Posterior cingulate gyrus (tissue), 11 donors: ENCODE measurements around the gene ADAM8.

ENCODE experiments used
- DNase-seq, 10 donors: peaks; one replicate each; pipeline versions ENCODE4 v3.0.0 to v3.0.0-alpha.2; 2020 to 2021; ENCODE audit warnings: mixed read lengths in 3 of 10
- intact Hi-C: fragments of 100-400 bp; cut with DNase I; formaldehyde crosslinking; loops from one replicate; pipeline ENCODE4 v1.15.1; 2023

The ADAM8 gene

GRCh38 chr10:133217800-133218589, 58.7 kb downstream of the ADAM8 start:
- intact Hi-C loops = no loop called here
- peak in 1 of 10 donors; percentile 55 for DNase-seq

GRCh38 chr10:133216776-133217175, 59.9 kb downstream of the ADAM8 start:
- peak in 1 of 10 donors; percentile 62 for DNase-seq
- intact Hi-C loops = no loop called here

DNA sequence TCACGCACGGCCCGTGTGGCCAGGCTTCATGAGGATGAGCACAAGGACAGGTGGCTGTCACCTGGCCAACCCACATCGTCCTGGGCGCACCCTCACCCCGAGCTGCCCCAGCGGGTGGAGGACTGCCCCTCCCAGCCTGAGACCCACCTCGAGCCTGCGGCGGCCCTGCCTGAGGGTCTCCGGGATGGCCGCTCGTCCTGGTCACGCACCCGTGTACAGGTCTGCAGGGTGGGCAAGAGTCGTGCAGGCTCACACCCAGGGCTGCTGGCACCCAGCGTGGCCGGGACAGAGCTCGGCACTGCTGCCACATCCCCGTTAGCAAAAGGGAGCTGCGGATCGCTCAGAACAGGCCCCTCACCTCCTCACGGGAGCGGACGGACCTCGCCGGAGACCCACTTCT, 61.1 kb downstream of the ADAM8 start:
- intact Hi-C loops = no loop called here
- peak in 1 of 10 donors; percentile 70 for DNase-seq

DNA sequence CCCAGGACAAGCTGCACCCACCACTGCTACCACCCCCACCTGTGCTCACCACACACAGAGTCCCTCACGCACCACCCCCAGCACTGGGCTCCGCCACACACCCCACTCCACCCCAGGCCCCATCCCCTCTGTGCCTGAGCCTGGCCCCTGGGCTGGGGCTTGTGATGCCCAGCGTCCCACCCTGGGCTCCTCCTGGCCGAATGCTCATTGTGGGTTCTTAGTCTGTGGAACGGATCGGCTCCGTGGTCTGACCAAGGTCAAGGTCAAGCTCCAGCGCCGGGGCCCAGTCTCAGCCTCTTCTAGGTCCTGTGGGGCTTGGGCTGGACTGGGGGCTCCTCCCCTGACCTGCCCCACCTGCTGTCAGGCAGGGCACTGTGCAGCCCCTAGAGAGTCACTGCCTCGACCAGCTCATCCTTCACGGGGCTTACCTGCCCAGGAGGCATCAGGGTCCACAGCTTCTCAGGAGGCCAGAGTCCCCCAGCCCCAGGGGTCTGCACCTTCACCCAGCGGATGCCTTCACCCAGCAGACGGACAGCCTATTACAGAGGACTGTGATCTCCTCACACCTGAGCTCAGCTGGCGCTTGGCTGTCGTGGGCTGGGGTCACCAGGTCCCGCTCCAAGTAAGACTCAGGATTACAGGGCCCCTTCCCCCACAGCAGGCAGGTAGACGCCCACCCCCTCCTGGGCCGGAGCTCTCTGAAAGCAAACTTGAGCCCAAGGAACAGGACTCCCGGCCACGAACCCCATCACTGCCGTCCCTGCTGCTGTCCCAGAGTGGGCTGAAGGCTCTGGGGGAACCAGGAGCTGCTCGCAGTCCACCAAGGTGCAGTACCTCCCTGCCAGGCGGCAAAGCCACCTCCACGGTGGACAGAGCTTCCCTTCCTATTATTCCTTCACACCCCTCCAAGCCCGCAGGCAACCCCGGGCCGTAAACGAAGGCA, 61.9 kb downstream of the ADAM8 start:
- intact Hi-C loops = no loop called here
- peak in 1 of 10 donors; percentile 77 for DNase-seq

GRCh38 chr10:133213641-133214467, 62.8 kb downstream of the ADAM8 start:
- intact Hi-C loops = no loop called here
- peak in 1 of 10 donors; percentile 61 for DNase-seq

- intact Hi-C loops = no loop called here
These were observed 63.7 kb downstream of the ADAM8 start for GRCh38 chr10:133212853-133213494.

More at GRCh38 chr10:133212853-133213494, 63.7 kb downstream of the ADAM8 start:
- DNase-seq = peak in 1 of 10 donors; percentile 82
